NK-92 (cell line): ENCODE measurements around the gene IL1RN.
"Not testable (repeated sequence)": the region's sequence is repeated elsewhere in the genome, so short reads cannot be mapped to it uniquely, and the experiment has no call there.

Source experiments
- DNase-seq: peaks from one replicate; lab custom pipeline; 2025; ENCODE audit not compliant: unreplicated experiment; lab: John Stamatoyannopoulos, UW

Gene IL1RN

GRCh38 chr2:113126845-113127645 lies at the start of gene IL1RN:
IL1RN (plus strand) TSS chr2:113127598; CDS start chr2:113127625, 27 bp downstream.
- DNase-seq, result no peak

GRCh38 chr2:113077921-113078320 lies 49.5 kb upstream of the IL1RN start:
- DNase-seq, result no peak

GRCh38 chr2:113078350-113078839 lies 49.0 kb upstream of the IL1RN start:
- no peak for DNase-seq

GRCh38 chr2:113079131-113079530 lies 48.3 kb upstream of the IL1RN start:
- no peak for DNase-seq

- DNase-seq, result no peak
These were observed 47.3 kb upstream of the IL1RN start for GRCh38 chr2:113080134-113080533.

- DNase-seq, result no peak
These were observed 45.7 kb upstream of the IL1RN start for GRCh38 chr2:113081488-113082210.

GRCh38 chr2:113083296-113083695 lies 44.1 kb upstream of the IL1RN start:
- DNase-seq, result no peak

- no peak for DNase-seq
These were observed 43.0 kb upstream of the IL1RN start for GRCh38 chr2:113084249-113085000.

GRCh38 chr2:113085542-113085941 lies 41.9 kb upstream of the IL1RN start:
- DNase-seq, result no peak

- DNase-seq, result no peak
These were observed 39.0 kb upstream of the IL1RN start for GRCh38 chr2:113088213-113088992.

- no peak for DNase-seq
These were observed 37.5 kb upstream of the IL1RN start for GRCh38 chr2:113089916-113090315.

GRCh38 chr2:113091231-113091896 lies 36.0 kb upstream of the IL1RN start:
- no peak for DNase-seq

- DNase-seq, result no peak
These were observed 34.4 kb upstream of the IL1RN start for GRCh38 chr2:113092864-113093612.

- DNase-seq, result no peak
These were observed 33.8 kb upstream of the IL1RN start for GRCh38 chr2:113093613-113093977.

GRCh38 chr2:113096306-113096705 lies 31.1 kb upstream of the IL1RN start:
- DNase-seq, result not testable (repeated sequence)

- not testable (repeated sequence) for DNase-seq
These were observed 30.4 kb upstream of the IL1RN start for GRCh38 chr2:113096842-113097618.

- DNase-seq, result no peak
These were observed 29.4 kb upstream of the IL1RN start for GRCh38 chr2:113098041-113098440.

- no peak for DNase-seq
These were observed 28.9 kb upstream of the IL1RN start for GRCh38 chr2:113098532-113098931.

- DNase-seq, result no peak
These were observed 25.3 kb upstream of the IL1RN start for GRCh38 chr2:113102133-113102532.
